Heart left ventricle (tissue), 16 donors: ENCODE measurements around the gene CCNY. TPM values are rescaled to one million over a fixed set of nuclear protein-coding genes. Genes with fewer than 3 reads are reported as not detected.

ENCODE experiments used
- ATAC-seq, 4 donors: fragments of 200-7000 bp; cut with Tn5 transposase; one replicate each; pipeline ENCODE4 v1.9.1; 2020 to 2022; ENCODE audit warnings: moderate library complexity in 4 of 4, mild to moderate bottlenecking in 3 of 4, moderate number of reproducible peaks in 1 of 4
- DNase-seq, 5 donors: peaks; one replicate each; pipeline ENCODE4 v3.0.0-alpha.2; 2020
- H3K27ac ChIP-seq, 12 donors: fragments of 200-600 bp; sonication (generic) in 4 of 12; one replicate each; pipeline versions ENCODE4 v1.5.0 to v1.8.0; 2016 to 2022; ENCODE audit warnings: mild to moderate bottlenecking in 2 of 12
- H3K27me3 ChIP-seq, 9 donors: fragments of 200-600 bp; sonication (generic) in 2 of 9; one replicate each; pipeline versions ENCODE4 v1.5.1 to v1.8.0; 2016 to 2022; ENCODE audit warnings: mild to moderate bottlenecking in 3 of 9
- H3K36me3 ChIP-seq, 9 donors: fragments of 200-600 bp; sonication (generic) in 2 of 9; one replicate each; pipeline versions ENCODE4 v1.5.0 to v1.8.0; 2018 to 2022; ENCODE audit warnings: mild to moderate bottlenecking in 2 of 9
- H3K4me1 ChIP-seq, 12 donors: fragments of 200-600 bp; sonication (generic) in 4 of 12; one replicate each; pipeline versions ENCODE4 v1.5.0 to v1.8.0; 2016 to 2022; ENCODE audit warnings: mild to moderate bottlenecking in 3 of 12
- H3K4me3 ChIP-seq, 12 donors: fragments of 200-600 bp; sonication (generic) in 4 of 12; one replicate each; pipeline versions ENCODE4 v1.5.0 to v1.8.0; 2017 to 2022; ENCODE audit warnings: mild to moderate bottlenecking in 9 of 12, moderate library complexity in 4 of 12
- H3K9me3 ChIP-seq, 12 donors: fragments of 200-600 bp; sonication (generic) in 4 of 12; one replicate each; pipeline versions ENCODE4 v1.5.0 to v1.8.0; 2016 to 2022; ENCODE audit warnings: mild to moderate bottlenecking in 1 of 12
- POLR2A ChIP-seq, 2 donors: fragments of 450-650 bp; IDR thresholded peaks; one replicate each; pipeline ENCODE4 v1.6.1; 2017; ENCODE audit warnings: antibody characterized with exemption in 2 of 2, mild to moderate bottlenecking in 2 of 2, moderate library complexity in 2 of 2
- WGBS, 4 donors: extraction: QIAGEN DNeasy Blood & Tissue Kit in 2 of 4; methylation state at CpG; one replicate each; pipeline versions ENCODE4 v1.1.5 to v1.1.7; 2013 to 2018; 5-methylcytosine and 5-hydroxymethylcytosine counted together
- intact Hi-C, 10 donors: fragments of 100-400 bp; cut with DNase I; formaldehyde crosslinking; loops; one replicate each; pipeline versions ENCODE4 v1.11.1 to v1.14.2; 2022
- polyA plus RNA-seq, 2 donors: library from polyadenylated mRNA; stranded (reverse); fragments of 200-250 nt; gene quantifications; one replicate each; pipeline ENCODE4 v1.2.3, GENCODE V29; 2013
- total RNA-seq, 9 donors: library from RNA; depleted of rRNA in 2 of 9; stranded (reverse); fragments of >200 nt in 2 of 9; fragmentation: NEBNext Ultra II Directional in 3 of 9; extraction: Animal tissue kit (Norgen Biotek cat#: 25700) in 3 of 9; gene quantifications; one replicate each; pipeline versions ENCODE4 v1.1.0 to v1.2.4, GENCODE V29; 2016 to 2023
- TF ChIP-seq, protein P1 (sequence below), 12 donors: fragments of 200-600 bp; sonication (generic) in 4 of 12; IDR thresholded peaks; one replicate each; pipeline versions ENCODE4 v1.5.0 to v1.8.0; 2018 to 2022; ENCODE audit warnings: antibody characterized with exemption in 12 of 12, mild to moderate bottlenecking in 5 of 12
- donor health status: ischemic (EF 13 %, LVEDD 7.1; RV severe dilation, severe dysfunction).
- donor health status: healthy with polysubstance abuse.
- donor health status: DM: no; HTN: yes; CAD: no.
- donor health status: DM: no; HTN: no; CAD: no.
- donor health status: ischemic (EF 25% LVEDD 6.9; RV normal size, moderate dysfunction).
- donor health status: ischemic (EF 25% LVEDD 5.7; RV mildly dilated, moderate dysfunction).
- donor health status: healthy.
- donor health status: DM: yes; HTN: yes; CAD: no.
- donor health status: ischemic (EF 35%, LVEDD 5.7; RV mildly dilated, moderate dysfunction).
- donor health status: nonischemic (EF 11% LVEDD 7.7; RV severe dilation, severe dysfunction).
- donor health status: DM: yes; HTN: yes; CAD: no.
- donor health status: PGD.
- donor health status: ischemic (EF 29% LVEDD 5.4; RV normal size, mild dysfunction).
- donor health status: nonischemic (EF 23%, LVEDD 6.1; RV moderate dilation, normal function).

The CCNY gene
- total and polyA plus RNA-seq, 11 donors: 26.4 to 106 (median 80.7) TPM

DNA sequence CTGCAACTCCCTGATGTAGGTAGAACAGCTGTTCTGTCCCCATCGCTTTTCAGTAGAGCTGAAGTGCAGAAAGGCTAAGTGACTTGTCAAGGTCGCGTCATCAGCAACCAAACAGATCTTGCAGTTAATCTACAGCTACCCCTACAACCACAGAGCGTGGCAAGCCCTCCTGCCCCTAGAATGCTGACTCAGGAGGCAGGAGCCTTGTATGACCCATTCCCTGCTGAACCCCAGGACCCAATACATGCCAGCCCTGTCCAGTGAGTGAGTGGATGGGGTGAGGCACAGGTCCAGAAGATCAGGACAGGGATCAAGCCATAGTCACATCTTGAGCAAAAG is 242.3 kb downstream of the CCNY start:
- intact Hi-C loops: no loop called here
- Histone ChIP-seq H3K9me3 (no peaks in the 10 kb centered on the region), H3K27ac (no peak overlapping the region), H3K4me1 (peaks cover 0 to 12% (median 0%) of the 10 kb centered on the region in 12 donors), H3K27me3 (no peaks in the 10 kb centered on the region), H3K4me3 (no peak overlapping the region), H3K36me3 (peaks cover 0 to 14% (median 5%) of the 10 kb centered on the region in 9 donors)
- ATAC-seq: peak in 2 of 4 donors; percentile 11 to 12
- no peak for DNase-seq
- TF ChIP-seq POLR2A (IDR thresholded peaks at IDR 0.05): no peak
- WGBS, 4 donors: 60 to 68% (median 67%) methylated on average over 4 of the region's 4 CpGs

DNA sequence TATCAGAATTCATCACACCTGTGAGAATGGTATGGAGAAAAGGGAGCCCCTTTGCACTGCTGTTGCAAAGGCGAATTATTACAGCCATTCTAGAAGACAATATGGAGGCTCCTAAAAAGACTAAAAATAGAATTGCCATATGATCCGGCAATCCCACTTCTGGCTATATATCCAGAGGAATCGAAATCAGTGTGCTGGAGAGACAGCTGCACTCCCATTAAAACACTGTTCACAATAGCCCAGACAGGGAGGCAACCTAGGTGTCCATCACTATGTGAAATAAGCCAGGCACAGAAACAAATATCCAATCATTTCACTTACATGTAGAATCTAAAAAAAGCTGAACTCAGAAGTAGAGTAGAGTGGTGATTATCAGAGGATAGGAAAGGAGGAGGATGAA is 242.8 kb downstream of the CCNY start:
- WGBS, 4 donors: 66 to 71% (median 67%) methylated on average over 3 of the region's 3 CpGs
- Histone ChIP-seq H3K27me3 (no peaks in the 10 kb centered on the region), H3K4me1 (peaks cover 0 to 12% (median 0%) of the 10 kb centered on the region in 12 donors), H3K36me3 (peaks cover 0 to 11% (median 5%) of the 10 kb centered on the region in 9 donors), H3K4me3 (no peak overlapping the region), H3K9me3 (no peaks in the 10 kb centered on the region), H3K27ac (no peak overlapping the region)
- ATAC-seq: no peak
- DNase-seq: no peak
- no peak for TF ChIP-seq POLR2A (IDR thresholded peaks at IDR 0.05)
- TF ChIP-seq, protein P1, sequence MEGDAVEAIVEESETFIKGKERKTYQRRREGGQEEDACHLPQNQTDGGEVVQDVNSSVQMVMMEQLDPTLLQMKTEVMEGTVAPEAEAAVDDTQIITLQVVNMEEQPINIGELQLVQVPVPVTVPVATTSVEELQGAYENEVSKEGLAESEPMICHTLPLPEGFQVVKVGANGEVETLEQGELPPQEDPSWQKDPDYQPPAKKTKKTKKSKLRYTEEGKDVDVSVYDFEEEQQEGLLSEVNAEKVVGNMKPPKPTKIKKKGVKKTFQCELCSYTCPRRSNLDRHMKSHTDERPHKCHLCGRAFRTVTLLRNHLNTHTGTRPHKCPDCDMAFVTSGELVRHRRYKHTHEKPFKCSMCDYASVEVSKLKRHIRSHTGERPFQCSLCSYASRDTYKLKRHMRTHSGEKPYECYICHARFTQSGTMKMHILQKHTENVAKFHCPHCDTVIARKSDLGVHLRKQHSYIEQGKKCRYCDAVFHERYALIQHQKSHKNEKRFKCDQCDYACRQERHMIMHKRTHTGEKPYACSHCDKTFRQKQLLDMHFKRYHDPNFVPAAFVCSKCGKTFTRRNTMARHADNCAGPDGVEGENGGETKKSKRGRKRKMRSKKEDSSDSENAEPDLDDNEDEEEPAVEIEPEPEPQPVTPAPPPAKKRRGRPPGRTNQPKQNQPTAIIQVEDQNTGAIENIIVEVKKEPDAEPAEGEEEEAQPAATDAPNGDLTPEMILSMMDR (IDR thresholded peaks at IDR 0.05): no peak
- intact Hi-C loops: no loop called here

DNA sequence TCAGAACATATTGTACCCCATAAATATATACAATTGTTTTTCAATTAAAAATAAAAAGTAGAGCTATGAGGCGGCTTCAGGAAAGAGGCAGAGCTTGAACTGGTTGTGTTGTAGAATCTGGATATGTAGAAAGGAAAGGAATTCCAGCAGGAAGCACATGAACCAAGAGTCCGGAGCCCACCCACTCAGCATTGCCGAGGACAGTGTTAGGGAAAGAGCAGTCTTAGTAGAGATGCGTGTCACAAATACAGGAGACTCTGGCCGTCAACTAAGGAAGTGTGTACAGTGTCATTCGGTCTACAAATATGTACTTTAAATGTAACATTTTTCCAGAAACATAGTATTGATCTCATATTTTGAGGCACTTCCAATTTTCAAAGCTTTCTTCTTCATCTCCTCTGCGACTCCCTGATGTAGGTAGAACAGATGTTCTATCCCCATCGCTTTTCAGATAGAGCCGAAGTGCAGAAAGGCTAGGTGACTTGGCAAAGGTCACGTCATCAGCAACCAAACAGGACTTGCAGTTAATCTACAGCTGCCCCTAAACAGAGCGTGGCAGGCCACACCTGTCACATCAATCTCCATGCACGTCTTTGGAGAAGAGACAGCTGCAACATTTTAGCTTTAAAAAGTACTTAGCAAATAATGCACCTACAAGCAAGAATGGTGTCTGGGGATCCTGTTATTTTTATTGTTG is 243.6 kb downstream of the CCNY start:
- H3K27me3 ChIP-seq: no peaks in the 10 kb centered on the region
- DNase-seq: no peak
- no peak overlapping the region for H3K4me3 ChIP-seq
- 77 to 79% (median 78%) methylated on average over 12 of the region's 12 CpGs for WGBS, 4 donors
- peaks cover 0 to 12% (median 0%) of the 10 kb centered on the region in 12 donors for H3K4me1 ChIP-seq
- peaks cover 0 to 9% (median 4%) of the 10 kb centered on the region in 9 donors for H3K36me3 ChIP-seq
- H3K9me3 ChIP-seq: no peaks in the 10 kb centered on the region
- TF ChIP-seq, protein P1 (IDR thresholded peaks at IDR 0.05): no peak
- TF ChIP-seq POLR2A (IDR thresholded peaks at IDR 0.05): no peak
- intact Hi-C loops: no loop called here
- no peak for ATAC-seq
- no peak overlapping the region for H3K27ac ChIP-seq

DNA sequence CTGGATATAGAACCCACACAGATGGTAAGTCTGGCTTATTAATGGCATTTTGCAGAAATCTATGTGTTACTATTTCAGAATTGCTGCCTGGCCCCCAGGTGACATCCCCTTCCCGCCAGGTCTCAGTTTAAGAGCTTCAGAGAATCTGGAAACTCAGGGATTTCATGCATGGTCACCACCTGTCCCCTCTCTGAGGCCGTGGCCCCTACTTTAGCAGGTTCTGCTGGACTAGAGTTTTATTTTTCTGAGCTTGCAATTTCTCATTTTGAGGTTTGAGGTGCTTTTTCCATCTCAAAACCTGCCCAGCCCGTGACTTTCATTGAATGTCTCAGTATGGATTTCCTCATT is 244.1 kb downstream of the CCNY start:
- intact Hi-C loops: no loop called here
- H3K4me1 ChIP-seq: peaks cover 0 to 12% (median 0%) of the 10 kb centered on the region in 12 donors
- H3K36me3 ChIP-seq: peaks cover 0 to 6% (median 0%) of the 10 kb centered on the region in 9 donors
- no peak overlapping the region for H3K4me3 ChIP-seq
- no peak for ATAC-seq
- no peaks in the 10 kb centered on the region for H3K9me3 ChIP-seq
- DNase-seq: no peak
- H3K27ac ChIP-seq: no peak overlapping the region
- WGBS, 4 donors: 88 to 94% (median 92%) methylated on average over 3 of the region's 3 CpGs
- H3K27me3 ChIP-seq: no peaks in the 10 kb centered on the region
- no peak for TF ChIP-seq POLR2A (IDR thresholded peaks at IDR 0.05)
- TF ChIP-seq, protein P1 (IDR thresholded peaks at IDR 0.05): no peak

DNA sequence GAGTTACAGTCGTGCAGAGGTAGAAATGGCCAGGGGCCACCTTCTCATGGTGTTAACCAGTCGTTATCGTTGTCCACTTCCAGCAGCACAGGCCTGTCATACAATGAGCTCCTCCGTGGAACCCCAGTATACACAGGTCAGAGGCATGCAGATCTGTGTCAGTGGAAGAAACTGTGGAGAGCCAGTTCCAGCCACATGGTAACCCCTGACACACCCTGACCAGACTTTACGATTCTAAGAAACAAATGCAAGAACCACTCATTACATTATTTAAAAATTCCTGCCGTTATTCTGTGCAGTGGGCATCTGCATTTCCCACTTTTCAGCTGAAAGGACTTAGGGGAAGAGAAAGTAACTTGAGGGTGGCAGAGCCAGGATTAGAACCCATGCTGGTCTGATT is 245.3 kb downstream of the CCNY start:
- ATAC-seq (no peak), DNase-seq (no peak)
- Histone ChIP-seq H3K27me3 (no peaks in the 10 kb centered on the region), H3K4me3 (no peak overlapping the region), H3K36me3 (no peaks in the 10 kb centered on the region), H3K4me1 (peaks cover 0 to 12% (median 0%) of the 10 kb centered on the region in 12 donors), H3K27ac (no peak overlapping the region), H3K9me3 (no peaks in the 10 kb centered on the region)
- TF ChIP-seq, protein P1 (IDR thresholded peaks at IDR 0.05): no peak
- TF ChIP-seq POLR2A (IDR thresholded peaks at IDR 0.05): no peak
- 89 to 94% (median 90%) methylated on average over 6 of the region's 6 CpGs for WGBS, 4 donors
- intact Hi-C loops: no loop called here
